ENCODE data around the gene PHRF1. TPM values are rescaled to one million over a fixed set of nuclear protein-coding genes. Genes with fewer than 3 reads are reported as not detected.

PHRF1 gene
- total and polyA plus RNA-seq, 9 of the 15 experiments (the other 6 are each of a cell fraction or from before 2014, with no cell fraction given), result 0.07 to 37.2 (median 7.7) TPM

DNA sequence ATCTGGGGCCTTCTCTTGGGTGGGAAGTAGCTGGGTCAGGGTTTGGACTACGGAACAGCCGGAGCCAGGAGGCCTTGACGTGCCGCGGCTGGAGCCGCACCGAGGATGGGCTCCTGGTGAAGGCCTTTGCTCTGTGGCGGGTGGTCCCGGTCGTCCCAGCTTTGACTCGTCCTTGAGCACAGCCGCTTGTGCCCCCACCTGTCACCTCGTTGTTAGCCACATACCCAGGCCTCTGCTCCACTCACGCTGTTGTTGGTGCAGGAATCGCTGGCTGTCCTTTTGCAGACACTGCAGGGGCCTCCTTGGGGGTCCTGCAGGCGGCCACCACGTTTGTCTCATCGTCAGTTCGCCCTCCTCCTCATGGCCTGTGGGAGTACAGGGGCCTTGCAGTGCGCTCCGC, 17.1 kb downstream of the PHRF1 start (continued):
- TF ChIP-seq, protein P1, sequence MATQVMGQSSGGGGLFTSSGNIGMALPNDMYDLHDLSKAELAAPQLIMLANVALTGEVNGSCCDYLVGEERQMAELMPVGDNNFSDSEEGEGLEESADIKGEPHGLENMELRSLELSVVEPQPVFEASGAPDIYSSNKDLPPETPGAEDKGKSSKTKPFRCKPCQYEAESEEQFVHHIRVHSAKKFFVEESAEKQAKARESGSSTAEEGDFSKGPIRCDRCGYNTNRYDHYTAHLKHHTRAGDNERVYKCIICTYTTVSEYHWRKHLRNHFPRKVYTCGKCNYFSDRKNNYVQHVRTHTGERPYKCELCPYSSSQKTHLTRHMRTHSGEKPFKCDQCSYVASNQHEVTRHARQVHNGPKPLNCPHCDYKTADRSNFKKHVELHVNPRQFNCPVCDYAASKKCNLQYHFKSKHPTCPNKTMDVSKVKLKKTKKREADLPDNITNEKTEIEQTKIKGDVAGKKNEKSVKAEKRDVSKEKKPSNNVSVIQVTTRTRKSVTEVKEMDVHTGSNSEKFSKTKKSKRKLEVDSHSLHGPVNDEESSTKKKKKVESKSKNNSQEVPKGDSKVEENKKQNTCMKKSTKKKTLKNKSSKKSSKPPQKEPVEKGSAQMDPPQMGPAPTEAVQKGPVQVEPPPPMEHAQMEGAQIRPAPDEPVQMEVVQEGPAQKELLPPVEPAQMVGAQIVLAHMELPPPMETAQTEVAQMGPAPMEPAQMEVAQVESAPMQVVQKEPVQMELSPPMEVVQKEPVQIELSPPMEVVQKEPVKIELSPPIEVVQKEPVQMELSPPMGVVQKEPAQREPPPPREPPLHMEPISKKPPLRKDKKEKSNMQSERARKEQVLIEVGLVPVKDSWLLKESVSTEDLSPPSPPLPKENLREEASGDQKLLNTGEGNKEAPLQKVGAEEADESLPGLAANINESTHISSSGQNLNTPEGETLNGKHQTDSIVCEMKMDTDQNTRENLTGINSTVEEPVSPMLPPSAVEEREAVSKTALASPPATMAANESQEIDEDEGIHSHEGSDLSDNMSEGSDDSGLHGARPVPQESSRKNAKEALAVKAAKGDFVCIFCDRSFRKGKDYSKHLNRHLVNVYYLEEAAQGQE (IDR thresholded peaks at IDR 0.05; ENCODE audit: borderline replicate concordance), result no peak
- TF ChIP-seq, protein P1 (CRISPR knock-in tag; IDR thresholded peaks at IDR 0.05; ENCODE audit: low read depth), result no peak
- no peak for TF ChIP-seq TRIM28 (IDR thresholded peaks at IDR 0.05)

DNA sequence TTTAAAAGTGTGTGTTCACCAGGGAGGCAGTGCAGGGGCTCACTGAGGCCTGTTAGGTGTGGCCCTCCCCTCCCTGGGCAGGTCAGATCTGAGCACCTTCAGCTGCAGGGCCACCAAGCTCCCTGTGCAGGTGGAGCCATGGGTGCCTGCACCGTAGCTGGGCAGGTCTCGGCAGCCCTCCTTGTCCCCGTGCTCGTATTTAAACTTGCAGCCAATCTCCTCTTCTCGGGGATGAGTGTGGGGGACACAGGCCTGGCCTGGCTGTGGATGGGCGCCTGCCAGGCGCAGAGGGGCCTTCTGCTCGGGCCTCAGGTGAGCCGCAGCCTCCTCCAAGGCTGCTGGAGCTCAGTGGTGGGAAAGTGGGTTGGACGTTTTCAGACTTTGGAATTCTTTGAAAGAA, 19.1 kb downstream of the PHRF1 start:
- Histone ChIP-seq H3K36me3 (ENCODE audit: control insufficient read depth, insufficient read depth, low read length) (peaks cover 92% of the 10 kb centered on the region), H3K9ac (ENCODE audit: insufficient read depth in 1 of 2, low read depth in 2 of 2, low read length in 2 of 2) (peak overlapping the region in 1 of 2 experiments; percentile 73; a peak in 2 of 4 replicates), H3K79me2 (ENCODE audit: control insufficient read depth, insufficient read depth, low read length) (no peaks in the 10 kb centered on the region; the same call in 1 of the 3 replicates), H3K27ac (ENCODE audit: extremely low read depth, low read depth, low read length) (no peak overlapping the region), H4K20me1 (replicated peaks; ENCODE audit: control insufficient read depth, insufficient read depth, low read length) (no peaks in the 10 kb centered on the region), H2AFZ (ENCODE audit: low read depth, low read length) (no peak overlapping the region), H3K9me3 (replicated peaks; ENCODE audit: control insufficient read depth, insufficient read depth, low read depth, low read length) (no peaks in the 10 kb centered on the region), H3K4me1 (replicated peaks in 1 of 2; ENCODE audit: control insufficient read depth in 2 of 2, insufficient read depth in 2 of 2, low read length in 2 of 2) (peaks cover 0 to 17% of the 10 kb centered on the region in 2 experiments; a peak in 1 of 5 replicates), H3K9me1 (ENCODE audit: control insufficient read depth, insufficient read depth, low read length) (no peaks in the 10 kb centered on the region), H3K27me3 (ENCODE audit: control insufficient read depth in 2 of 2, insufficient read depth in 2 of 2, low read length in 2 of 2) (no peaks in the 10 kb centered on the region), H3K4me3 (no peak overlapping the region), H3K4me2 (ENCODE audit: insufficient read depth, low read length) (no peak overlapping the region)
- intact Hi-C loops (cut with micrococcal nuclease) (no loop called here), in situ Hi-C loops (cut with MboI) (no loop called here)
- TF ChIP-seq POLR2G (IDR thresholded peaks at IDR 0.05; ENCODE audit: low read depth, low read length) (peak; percentile 25; the same call in 1 of the 2 replicates), KLF6 (CRISPR knock-in tag; IDR thresholded peaks at IDR 0.05; ENCODE audit: borderline replicate concordance) (no peak), KLF1 (tag; IDR thresholded peaks at IDR 0.05) (no peak)
- TF ChIP-seq, protein P2, sequence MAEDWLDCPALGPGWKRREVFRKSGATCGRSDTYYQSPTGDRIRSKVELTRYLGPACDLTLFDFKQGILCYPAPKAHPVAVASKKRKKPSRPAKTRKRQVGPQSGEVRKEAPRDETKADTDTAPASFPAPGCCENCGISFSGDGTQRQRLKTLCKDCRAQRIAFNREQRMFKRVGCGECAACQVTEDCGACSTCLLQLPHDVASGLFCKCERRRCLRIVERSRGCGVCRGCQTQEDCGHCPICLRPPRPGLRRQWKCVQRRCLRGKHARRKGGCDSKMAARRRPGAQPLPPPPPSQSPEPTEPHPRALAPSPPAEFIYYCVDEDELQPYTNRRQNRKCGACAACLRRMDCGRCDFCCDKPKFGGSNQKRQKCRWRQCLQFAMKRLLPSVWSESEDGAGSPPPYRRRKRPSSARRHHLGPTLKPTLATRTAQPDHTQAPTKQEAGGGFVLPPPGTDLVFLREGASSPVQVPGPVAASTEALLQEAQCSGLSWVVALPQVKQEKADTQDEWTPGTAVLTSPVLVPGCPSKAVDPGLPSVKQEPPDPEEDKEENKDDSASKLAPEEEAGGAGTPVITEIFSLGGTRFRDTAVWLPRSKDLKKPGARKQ (CRISPR knock-in tag; IDR thresholded peaks at IDR 0.05), result no peak
- no peak for FAIRE-seq
- no peak for ATAC-seq
- no peak for DNase-seq (ENCODE audit: extremely low read depth in 1 of 4, low spot score in 3 of 4)
- WGBS (ENCODE audit: insufficient coverage, low coverage, missing lambda C conversion rate), result 78% methylated on average over 8 of the region's 10 CpGs
- CTCF ChIA-PET (ENCODE audit: low intra/inter-chr PET ratio), result no interaction called here
- POLR2A ChIA-PET, result interaction anchor here (0.6 to 1.7 kb wide), 3 partner anchors 8 to 39 kb away, joined by 3 to 4 read pairs (median 3); no protein-coding TSS in a partner anchor
- no TSS peak for BruUV-seq (replicated peaks)

Data from K562 (cell line).